Measurements from ENCODE around the gene ATP8A2. TPM values are rescaled to one million over a fixed set of nuclear protein-coding genes. Genes with fewer than 3 reads are reported as not detected.

Gene ATP8A2
- total and polyA plus RNA-seq, 12 donors, result under 0.01 to 0.18 (median 0.10) TPM; not detected in 3

DNA sequence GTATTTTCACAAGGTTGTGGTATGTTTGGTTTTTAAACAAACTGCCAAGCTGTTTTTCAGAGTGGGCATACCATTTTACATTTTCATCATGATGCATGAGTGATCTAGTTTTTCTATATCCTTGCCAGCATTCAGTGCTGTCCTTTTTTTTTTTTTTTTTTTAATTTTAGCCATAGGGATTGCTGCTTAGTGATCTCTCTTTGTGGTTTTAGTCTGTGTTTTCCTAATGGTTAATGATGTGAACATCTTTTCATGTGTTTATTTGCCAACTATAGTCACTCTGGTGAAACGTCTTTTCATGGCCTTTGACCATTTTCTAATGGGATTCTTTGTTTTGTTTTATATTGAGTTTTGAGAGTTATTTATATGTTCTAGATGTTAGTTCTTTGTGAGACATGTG is 620.3 kb downstream of the ATP8A2 start:
- TF ChIP-seq, protein P1, sequence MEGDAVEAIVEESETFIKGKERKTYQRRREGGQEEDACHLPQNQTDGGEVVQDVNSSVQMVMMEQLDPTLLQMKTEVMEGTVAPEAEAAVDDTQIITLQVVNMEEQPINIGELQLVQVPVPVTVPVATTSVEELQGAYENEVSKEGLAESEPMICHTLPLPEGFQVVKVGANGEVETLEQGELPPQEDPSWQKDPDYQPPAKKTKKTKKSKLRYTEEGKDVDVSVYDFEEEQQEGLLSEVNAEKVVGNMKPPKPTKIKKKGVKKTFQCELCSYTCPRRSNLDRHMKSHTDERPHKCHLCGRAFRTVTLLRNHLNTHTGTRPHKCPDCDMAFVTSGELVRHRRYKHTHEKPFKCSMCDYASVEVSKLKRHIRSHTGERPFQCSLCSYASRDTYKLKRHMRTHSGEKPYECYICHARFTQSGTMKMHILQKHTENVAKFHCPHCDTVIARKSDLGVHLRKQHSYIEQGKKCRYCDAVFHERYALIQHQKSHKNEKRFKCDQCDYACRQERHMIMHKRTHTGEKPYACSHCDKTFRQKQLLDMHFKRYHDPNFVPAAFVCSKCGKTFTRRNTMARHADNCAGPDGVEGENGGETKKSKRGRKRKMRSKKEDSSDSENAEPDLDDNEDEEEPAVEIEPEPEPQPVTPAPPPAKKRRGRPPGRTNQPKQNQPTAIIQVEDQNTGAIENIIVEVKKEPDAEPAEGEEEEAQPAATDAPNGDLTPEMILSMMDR (IDR thresholded peaks at IDR 0.05), result no peak
- ATAC-seq, result no peak
- intact Hi-C loops (cut with DNase I), result no loop called here
- peaks cover 0 to 33% (median 11%) of the 10 kb centered on the region in 11 donors for H3K9me3 ChIP-seq
- DNase-seq, result no peak
- no peaks in the 10 kb centered on the region for H3K4me1 ChIP-seq
- WGBS, 2 donors, result 74 to 83% methylated on average over 1 of the region's 1 CpG
- peaks cover 0 to 13% (median 0%) of the 10 kb centered on the region in 7 donors for H3K27me3 ChIP-seq
- H3K36me3 ChIP-seq, result no peaks in the 10 kb centered on the region
- no peak overlapping the region for H3K4me3 ChIP-seq
- no peak overlapping the region for H3K27ac ChIP-seq

- intact Hi-C loops (cut with DNase I), result no loop called here
- Histone ChIP-seq H3K4me1 (peaks cover 0 to 5% (median 0%) of the 10 kb centered on the region in 9 donors), H3K36me3 (no peaks in the 10 kb centered on the region), H3K27me3 (peaks cover 0 to 30% (median 17%) of the 10 kb centered on the region in 7 donors), H3K27ac (no peak overlapping the region), H3K4me3 (no peak overlapping the region), H3K9me3 (peaks cover 0 to 34% (median 0%) of the 10 kb centered on the region in 11 donors)
- no peak for DNase-seq
- 36 to 68% methylated on average over 1 of the region's 1 CpG for WGBS, 2 donors
- TF ChIP-seq, protein P1 (IDR thresholded peaks at IDR 0.05), result no peak
- no peak for ATAC-seq
These were observed 635.7 kb downstream of the ATP8A2 start for GRCh38 chr13:26007261-26008125.

DNA sequence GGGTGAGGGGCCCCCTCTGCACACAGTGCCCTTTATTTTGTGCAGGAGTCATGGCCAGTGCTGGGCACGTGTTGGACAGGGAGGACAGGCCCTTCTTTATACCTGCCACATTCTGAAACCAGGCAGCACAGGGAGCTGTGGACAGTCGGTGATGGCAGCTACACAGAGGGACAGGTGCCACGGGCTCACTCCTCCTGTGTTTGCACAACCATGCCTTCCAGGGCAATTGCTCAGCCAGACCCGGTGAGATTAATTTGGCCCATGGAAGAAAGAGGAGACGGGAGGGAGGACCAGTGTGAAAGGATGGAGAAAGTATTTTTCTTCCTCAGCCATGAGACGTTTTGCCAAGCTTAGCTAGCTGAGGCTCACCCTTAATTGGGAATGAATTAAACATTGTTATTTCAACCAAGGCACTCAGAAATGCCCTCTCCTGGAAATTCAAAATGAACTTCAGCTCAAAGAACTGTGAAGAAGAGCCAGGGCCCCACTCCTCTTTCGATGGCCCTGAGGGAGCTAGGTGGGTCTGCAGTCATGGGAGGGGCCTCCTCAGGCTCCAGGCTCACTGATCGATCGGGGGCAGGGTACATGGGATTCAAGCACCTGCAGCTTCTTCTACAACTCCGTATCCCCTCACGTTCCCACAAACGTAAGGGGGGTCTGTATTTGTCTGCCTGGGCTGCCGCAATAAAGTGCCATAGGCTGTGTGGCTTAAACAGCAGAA is 638.9 kb downstream of the ATP8A2 start:
- ATAC-seq, result no peak
- 85 to 87% methylated on average over 13 of the region's 13 CpGs for WGBS, 2 donors
- H3K27me3 ChIP-seq, result peaks cover 0 to 42% (median 32%) of the 10 kb centered on the region in 7 donors

DNA sequence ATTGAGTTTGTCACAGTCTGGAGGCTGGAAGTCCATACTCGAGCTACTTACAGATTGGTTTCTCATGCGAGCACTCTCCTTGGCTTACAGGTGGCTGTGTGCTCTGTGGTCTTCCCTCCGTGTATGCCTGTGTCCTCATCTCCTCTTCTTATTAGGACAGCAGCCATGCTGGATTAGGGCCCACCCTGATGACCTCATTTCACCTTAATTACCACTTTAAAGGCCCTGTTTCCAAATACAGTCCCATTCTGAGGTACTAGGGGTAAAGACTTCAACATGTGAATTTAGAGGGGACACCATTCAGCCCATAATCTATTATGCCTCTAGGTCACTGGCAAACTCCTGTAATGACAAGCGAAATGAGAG is 639.4 kb downstream of the ATP8A2 start:
- TF ChIP-seq, protein P1 (IDR thresholded peaks at IDR 0.05), result no peak
- Histone ChIP-seq H3K4me3 (no peak overlapping the region), H3K27ac (no peak overlapping the region), H3K36me3 (no peaks in the 10 kb centered on the region), H3K9me3 (peaks cover 0 to 14% (median 0%) of the 10 kb centered on the region in 11 donors), H3K27me3 (peaks cover 0 to 42% (median 32%) of the 10 kb centered on the region in 7 donors), H3K4me1 (peaks cover 0 to 20% (median 13%) of the 10 kb centered on the region in 9 donors)
- intact Hi-C loops (cut with DNase I), result no loop called here
- no peak for DNase-seq
- WGBS, 2 donors, result 90 to 94% methylated on average over 4 of the region's 4 CpGs
- ATAC-seq, result no peak

More for the DNA sequence above, 638.9 kb downstream of the ATP8A2 start:
- no peak overlapping the region for H3K27ac ChIP-seq
- H3K4me3 ChIP-seq, result no peak overlapping the region
- TF ChIP-seq, protein P1 (IDR thresholded peaks at IDR 0.05), result no peak
- H3K4me1 ChIP-seq, result peaks cover 0 to 14% (median 7%) of the 10 kb centered on the region in 9 donors
- H3K36me3 ChIP-seq, result no peaks in the 10 kb centered on the region
- DNase-seq, result no peak
- intact Hi-C loops (cut with DNase I), result no loop called here
- H3K9me3 ChIP-seq, result peaks cover 0 to 19% (median 0%) of the 10 kb centered on the region in 11 donors
